OCI-M1 (cell line): ENCODE results near the gene ABI2.
A peak's percentile ranks its signal among the peaks of the same experiment; 100 is the strongest.
"Not testable (repeated sequence)": the region's sequence is repeated elsewhere in the genome, so short reads cannot be mapped to it uniquely, and the experiment has no call there.

Experiments
- DNase-seq: peaks from one replicate; lab custom pipeline; 2025; lab: John Stamatoyannopoulos, UW

Gene ABI2

DNA sequence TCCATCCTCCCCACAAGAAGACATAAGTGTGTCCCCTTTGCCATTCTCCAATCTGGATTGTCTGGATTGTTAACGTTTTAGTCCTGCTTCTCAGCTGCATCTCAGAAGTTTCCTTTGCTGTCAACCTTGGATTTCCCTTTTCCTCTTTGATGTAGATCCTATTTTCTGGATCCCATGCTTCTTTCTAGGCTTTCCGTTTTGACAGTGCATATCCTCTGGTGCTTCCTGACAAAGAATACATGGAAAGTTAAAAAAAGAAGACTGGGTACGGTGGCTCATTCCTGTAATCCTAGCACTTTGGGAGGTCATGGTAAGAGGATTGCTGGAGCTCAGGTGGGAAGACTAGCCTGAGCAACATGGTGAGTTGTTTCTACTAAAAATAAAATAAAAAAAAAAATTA, 26.8 kb downstream of the ABI2 start:
- DNase-seq = no peak

DNA sequence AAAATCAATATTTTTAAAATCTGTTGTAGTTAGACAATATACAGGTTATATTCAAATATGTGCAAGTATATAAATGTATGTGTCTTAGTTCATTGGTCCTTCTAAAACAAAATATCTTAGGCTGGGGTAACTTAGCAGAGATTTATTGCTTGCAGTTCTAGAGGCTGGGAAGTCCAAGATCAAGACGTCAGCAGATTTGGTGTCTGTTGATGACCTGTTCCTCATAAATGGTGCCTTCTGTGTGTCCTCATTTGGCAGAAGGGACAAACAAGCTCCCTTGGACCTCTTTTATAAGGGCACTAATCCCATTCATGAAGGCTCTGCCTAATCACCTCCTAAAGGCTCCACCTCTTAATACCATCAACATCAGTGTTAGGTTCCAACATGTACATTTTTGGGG, 31.3 kb downstream of the ABI2 start:
- DNase-seq = no peak

DNA sequence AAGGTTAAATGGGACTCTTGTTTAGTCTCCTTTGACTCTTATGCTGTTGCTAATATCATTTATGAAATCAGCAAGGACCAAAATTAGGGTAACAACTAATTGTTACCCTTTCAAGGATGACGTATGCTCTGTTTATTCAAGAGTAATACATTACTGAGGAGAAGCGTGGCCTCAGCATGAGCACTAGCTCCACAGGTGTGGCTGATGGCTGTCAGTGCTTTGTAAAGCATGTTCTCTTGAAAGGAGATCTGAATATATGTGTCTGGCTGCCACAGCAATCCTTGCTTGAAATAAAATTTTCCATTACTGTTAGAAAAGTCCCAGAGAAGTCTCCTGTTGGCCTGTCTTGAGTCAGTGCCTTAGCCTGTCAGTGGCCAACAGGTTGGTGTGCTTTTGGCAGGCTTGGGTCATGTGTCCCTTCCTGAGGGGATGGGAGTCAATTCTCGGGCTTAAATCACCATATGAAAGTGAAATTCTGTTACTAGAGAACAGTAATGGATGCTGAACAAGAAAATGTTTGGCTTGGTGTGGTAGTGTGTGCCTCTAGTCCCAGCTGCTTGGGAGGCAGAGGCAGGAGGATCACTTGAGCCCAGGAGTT, 32.7 kb downstream of the ABI2 start:
- no peak for DNase-seq

DNA sequence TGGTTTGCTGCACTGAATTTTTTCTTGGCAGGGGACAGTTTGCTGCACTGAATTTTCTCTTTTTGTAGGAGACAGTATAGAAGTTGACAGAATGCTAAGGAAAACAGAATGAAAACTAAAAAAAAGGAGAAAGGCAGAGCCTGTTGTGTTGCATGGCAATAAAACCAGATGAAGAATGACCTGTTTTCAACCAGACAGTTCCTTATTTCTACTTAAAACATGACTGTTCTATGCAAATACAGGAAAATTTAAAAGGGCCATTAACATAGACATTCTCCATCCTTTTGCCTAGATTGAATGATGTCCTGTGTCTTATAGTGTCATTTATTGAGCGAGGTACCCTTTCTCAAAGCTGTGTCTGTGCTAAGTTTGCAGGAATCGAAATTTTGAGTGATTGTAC, 33.3 kb downstream of the ABI2 start:
- no peak for DNase-seq

DNA sequence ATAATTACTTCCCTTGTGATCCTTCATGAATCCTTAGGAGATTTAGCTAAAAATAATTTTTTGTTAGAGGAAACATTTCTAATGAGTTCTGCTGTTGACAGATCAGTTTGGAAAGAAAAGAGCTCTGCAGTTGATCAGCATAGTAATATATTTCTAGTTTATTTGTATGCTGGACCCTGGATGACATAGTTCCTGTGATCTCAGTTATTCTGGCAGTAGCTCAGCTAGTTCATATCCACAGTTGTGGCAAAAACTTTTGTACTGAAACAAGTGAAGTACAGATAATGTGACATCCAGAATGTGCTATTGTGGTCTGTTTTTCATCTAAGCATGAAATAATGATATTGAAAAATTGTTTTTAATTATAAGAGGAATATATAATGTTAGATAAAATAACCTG, 33.7 kb downstream of the ABI2 start:
- no peak for DNase-seq

DNA sequence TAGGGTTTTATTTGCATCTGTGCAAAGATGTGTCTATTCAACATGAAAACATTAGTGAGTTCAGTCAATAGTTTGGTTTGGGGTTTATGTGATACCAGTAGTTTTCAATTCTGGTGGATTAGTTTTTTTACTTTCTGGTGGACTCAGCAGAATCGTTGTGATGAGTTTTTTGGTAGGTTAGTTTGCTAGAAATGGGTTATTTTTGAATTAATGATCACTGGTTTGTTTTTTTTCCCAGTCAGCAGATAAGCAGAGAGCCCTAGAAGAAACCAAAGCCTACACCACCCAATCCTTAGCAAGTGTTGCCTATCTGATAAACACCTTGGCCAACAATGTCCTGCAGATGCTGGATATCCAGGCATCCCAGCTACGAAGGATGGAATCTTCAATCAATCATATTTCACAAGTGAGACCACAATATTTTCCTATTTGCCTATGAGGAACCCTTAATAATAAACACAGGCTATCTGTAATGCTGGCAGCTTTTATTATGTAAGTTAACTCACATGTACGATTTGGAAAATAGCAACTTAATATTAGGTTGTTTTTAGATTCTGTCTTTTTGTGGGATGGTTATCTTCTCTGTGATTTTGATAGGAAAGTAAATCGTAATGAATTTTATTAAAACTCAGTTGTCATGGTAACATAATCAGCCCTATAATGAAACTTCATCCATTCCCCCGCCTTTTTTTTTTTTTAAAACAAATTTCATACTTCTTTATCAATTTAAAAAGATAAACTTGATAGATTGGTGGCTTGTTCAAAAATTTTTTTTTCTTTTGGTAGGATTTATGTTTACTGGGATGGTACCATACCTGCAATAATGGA, 38.7 kb downstream of the ABI2 start:
- DNase-seq = peak; percentile 23

DNA sequence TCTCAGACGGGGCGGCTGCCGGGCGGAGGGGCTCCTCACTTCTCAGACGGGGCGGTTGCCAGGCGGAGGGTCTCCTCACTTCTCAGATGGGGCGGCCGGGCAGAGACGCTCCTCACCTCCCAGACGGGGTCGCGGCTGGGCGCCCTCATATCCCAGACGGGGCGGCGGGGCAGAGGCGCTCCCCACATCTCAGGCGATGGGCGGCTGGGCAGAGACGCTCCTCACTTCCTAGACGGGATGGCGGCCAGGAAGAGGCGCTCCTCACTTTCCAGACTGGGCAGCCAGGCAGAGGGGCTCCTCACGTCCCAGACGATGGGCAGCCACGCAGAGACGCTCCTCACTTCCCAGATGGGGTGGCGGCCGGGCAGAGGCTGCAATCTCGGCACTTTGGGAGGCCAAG, 44.5 kb downstream of the ABI2 start:
- DNase-seq = not testable (repeated sequence)

DNA sequence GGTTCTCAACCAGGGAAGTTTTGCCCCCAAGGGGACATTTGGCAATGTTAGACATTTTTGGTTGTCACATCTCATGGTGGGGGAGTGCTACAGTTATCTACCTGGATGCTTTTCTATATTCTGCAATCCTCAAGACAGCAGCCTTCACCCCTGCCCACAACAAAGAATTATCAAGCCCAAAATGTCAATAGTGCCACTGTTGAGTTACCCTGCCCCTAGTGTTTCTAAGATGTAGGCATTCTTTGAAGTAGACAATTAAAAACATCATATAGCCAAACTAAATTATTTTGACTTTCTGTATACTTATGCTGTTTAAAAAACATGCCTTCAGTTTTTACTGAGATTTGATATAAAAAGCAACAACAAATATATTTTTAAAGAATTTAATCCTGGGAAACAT, 48.0 kb downstream of the ABI2 start:
- peak; percentile 31 for DNase-seq

DNA sequence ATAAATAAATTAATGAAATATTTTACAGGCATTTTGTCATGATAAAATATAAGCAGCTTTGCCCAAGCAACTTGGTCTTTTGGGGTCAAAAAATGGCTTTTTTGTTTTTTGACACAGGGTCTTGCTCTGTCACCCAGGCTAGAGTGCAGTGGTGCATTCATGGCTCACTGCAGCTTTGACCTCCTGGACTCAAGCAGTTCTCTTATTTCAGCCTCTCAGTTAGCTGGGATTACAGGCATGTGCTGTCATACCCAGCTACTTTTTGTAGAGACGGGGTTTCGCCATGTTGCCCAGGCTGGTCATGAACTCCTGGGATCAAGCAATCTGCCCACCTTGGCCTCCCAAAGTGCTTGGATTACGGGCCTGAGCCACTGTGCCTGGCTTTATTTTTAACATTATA, 51.0 kb downstream of the ABI2 start:
- DNase-seq = no peak

DNA sequence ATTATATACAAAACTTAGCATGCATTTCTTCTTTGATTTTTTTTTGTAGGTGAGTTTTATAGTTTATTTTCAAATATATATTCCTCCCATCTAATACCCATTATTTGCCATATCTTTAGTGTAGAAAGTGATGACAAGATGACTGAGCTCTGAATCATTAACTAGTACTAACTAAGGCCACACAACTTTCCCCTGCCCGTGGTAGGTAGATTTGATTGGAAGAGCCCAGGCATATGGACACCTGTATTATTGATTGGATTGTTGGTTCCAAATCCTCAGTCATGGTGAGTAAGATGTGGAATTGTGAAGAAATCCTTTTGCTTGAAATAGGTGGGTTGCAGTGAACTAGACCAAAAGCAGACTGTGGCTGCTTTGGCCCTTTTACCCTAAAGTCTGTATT, 54.8 kb downstream of the ABI2 start:
- no peak for DNase-seq

DNA sequence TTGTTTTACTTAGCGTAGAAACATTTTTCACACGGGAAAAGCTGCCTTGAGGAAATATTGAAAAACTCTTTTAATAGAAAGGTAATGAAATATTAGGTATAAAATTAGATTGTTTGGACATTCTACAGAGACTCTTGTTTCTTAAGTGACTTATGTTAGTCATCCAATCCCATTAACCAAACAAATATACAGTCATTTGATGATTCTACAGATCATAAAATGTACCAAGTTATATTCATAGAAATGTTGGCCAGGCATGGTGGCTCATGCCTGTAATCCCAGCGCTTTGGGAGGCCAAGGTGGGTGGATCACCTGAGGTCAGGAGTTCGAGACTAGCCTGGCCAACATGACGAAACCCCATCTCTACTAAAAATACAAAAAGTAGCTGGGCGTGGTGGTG, 60.0 kb downstream of the ABI2 start:
- DNase-seq = not testable (repeated sequence)

DNA sequence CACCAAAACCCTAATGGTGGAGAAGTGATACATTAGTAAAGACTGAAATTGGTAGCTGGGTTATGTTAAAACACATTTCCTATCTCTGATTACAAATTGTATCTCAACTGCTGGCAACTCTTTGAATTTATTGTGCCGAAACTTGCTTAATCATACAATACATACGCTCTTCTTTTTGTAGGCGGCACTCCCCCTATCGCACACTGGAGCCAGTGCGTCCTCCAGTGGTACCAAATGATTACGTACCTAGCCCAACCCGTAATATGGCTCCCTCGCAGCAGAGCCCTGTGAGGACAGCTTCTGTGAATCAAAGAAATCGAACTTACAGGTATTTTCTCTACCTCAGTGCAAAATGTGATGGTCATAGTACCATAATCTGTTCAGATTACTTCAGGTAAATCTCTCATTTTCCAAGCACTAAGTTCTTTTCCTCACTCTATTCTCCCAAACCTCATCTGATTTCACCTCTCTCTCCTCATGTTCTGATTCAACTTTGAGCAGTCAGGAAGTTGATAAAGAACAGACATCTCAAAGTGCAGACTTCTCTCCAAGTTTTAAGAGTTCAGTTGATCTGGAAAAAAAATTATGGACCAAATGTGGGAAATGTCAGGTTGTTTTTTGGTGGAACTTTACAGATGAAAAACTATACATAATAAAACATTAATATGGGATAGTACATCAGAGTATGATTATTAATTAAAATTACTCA, 66.5 kb downstream of the ABI2 start:
- DNase-seq = peak; percentile 19

DNA sequence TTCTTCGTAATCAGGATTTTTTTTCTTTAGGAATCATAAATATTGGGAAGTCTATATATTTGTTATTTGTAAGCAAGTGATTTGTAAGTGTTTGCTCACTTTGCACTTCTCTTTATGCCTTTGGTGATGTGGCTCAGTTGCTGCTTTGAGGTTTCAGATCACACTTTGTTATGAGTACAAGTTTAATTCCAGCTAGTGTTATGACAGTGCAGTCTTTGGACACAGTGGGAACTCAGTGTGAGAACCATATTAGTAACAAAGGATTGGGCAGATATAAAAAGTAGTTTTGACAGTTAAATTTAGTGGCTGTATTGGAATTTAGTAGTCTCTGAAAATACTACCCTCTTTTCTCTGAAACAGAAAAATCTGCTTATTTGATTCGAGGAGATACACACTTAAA, 67.7 kb downstream of the ABI2 start:
- no peak for DNase-seq

DNA sequence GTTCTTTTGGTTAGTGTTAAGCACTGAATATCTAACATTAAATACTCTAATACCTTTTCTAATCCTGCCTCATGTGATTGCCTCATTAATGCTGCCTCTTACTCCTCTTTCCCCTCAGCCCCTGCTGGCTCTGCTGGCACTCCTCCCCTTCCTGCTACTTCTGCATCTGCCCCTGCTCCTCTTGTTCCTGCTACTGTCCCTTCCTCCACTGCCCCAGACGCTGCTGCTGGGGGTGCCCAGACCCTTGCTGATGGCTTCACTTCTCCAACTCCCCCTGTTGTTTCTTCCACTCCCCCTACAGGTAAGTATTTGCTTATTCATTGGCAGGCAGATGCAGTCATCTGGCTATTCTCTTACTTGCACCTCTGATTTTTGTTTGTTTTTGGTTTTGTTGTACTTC, 68.5 kb downstream of the ABI2 start:
- DNase-seq = no peak

DNA sequence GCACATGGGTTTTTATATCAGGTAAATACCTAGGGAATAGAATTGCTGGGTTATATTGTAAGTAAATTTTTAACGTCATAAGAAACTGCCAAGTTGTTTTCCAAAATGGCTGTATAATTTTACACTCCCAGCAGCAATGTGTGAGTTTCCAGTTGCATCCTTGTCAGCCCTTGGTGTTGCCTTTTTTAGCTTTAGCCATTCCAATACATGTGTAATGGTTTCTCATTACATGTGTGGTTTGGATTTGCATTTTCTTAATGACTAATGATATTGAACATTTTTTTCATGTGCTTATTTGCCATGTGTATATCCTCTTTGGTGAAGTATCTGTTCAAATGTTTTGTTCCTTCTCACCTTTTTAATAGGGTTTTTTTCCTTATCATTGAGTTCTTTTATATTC, 70.8 kb downstream of the ABI2 start:
- DNase-seq = no peak

DNA sequence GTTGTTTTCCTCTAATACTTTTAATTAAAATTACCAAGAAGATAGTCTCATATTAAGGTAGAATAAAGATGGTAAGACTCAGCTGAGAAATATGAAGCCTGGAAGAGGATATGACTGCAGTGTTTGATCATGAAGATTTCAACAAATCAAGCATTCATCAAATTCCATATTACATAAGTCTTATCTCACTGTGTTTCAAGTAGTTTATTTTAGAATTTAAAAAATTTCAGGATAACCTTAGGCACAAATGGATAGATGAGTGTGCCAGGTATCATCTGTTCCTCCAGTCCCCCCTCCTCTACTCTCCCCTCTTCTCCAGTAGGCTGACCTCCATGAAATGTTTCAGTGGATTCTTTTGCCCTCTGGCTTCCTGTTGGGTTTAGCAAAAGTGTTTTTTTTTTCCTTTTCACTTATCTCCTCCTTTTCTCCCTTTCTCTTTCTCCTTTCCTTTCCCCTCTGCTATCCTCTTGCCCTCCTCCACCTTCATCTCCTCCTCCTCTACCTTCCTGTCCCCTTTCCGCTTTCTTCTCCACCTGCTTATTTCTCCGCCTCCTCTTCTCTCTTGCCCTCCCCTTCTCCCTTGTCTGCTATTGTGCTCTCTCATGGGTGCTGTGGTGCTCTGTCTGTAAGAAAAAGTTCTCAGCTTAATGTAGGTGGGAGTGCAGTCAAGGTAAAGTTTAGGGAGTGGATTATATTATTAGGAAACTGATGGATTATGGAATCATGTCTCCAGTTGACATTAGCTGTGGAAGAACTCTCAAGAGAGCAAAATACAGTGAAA, 72.8 kb downstream of the ABI2 start:
- no peak for DNase-seq

DNA sequence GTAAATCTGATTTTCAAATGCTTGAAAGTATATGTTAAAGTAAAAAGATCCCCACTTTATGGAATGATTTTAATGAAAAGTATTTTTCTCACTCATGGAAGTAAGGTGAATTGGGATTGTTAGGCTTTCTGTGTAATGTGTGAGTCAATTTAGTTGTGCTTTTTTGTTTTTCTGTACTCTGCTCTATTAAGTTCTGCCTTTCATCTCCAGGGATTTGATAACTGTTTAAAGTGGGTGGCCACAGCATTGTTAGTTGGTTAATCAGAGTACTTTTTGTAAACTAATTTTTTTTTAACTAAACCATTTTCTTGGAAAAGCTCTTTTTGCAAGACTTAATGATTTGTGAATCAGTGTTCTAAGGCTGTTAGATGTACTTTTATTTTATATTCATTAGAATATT, 76.8 kb downstream of the ABI2 start:
- DNase-seq = no peak

DNA sequence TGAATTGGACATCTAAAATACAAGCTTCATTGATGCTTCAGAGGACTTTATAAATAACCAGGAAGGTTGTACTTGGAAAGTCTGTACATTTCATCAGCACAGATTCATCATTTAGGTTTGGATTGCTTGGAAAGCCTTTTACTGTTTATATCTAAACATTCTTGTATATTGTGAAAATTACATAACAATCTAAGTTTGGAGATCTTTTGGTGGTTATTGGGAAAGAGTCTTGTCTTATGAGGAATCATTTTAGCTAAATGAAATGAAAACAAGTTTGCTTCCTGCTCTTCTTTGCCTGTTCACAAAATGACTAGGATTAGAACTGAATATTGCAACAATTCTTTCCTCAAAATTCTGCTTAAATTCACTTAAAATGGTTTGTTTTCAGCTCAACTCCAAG, 79.3 kb downstream of the ABI2 start:
- no peak for DNase-seq

DNA sequence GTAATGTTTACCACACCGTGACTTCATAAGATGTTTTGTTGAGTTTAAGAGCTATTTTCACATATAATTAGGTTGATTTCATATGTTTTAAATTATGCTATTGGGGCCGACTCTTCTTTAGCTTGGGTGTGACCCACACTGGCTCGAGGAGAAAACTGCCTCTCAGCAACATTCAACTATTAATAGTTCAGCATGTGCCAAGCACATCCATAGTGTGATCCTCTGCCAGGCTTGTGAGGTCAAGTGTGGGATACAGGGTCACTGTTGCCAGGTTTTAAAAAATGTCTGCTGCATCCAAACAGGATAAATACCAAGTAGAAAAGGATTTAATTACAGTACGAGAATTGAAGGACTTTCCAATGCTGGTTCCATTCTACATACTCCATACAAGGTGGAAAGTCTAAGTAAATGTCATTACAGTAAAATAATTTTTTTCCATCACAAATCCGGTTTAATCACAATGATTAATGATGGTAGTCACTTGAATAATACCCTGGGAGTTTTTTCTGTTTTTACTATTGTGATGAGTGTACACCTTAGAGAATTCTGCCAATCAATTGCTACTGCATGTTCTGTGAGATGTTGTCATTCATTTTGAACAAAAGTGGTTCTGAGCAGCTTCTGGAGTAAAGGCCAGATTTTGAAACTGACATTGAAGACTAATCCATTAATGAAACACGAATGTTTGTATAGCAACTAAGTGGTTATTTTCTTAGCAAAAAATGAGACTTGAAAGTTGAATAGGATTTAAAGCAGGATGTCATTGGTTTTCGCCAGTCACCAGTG, 84.5 kb downstream of the ABI2 start:
- DNase-seq = no peak

DNA sequence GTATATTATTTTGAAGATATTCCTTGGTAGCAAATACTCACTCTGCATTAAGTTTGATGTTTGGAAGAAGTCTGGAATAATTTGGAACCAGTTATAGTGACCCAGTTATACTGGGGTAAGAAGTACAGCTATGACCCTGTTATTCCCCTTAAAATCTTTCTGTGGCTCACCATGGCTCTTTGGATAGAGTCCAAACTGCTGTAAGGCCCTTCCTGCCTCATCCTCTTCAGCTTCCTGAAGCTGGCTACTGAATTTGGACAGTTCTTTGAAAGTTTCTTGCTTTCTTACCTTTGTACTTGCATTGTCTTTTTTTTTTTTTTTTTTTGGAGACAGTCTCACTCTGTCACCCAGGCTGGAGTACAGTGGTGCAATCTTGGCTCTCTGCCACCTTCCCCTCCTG, 85.6 kb downstream of the ABI2 start:
- DNase-seq = no peak

DNA sequence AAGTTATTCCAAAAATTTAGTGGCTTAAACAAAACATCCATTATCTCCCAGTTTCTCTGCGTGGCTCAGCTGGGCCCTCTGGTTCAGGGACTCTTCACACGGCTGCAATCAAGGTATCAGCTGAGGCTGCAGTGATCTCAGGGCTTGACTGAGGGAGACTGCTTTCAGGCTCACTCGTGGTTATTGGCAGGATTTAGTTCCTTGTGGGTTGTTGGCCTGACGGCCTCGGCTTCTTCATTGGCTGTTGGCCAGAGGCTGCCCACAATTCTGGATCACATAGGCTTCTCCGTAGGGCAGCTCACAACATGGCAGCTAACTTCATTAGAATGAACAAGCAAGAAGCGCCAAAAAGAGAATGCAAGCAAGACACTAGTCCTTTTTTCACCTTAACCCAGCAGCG, 90.1 kb downstream of the ABI2 start:
- DNase-seq = no peak

DNA sequence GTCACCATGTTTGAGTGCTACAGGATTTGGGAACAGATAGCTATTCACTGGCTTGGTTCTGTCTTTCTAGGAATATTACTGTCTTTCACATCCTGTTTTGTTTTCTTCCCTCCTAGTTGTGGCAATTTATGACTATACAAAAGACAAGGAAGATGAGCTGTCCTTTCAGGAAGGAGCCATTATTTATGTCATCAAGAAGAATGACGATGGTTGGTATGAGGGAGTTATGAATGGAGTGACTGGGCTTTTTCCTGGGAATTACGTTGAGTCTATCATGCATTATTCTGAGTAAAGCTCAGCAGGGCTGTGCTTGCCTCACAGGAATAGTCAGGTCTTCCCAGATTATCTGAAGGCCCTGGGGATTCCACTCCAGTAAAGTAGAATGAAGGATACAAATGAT, 98.9 kb downstream of the ABI2 start:
- DNase-seq = no peak
